Fibroblast of skin of right biceps (primary cell): Measurements from ENCODE around the gene ERAS.

Experiments used
- DNase-seq: peaks from one replicate; pipeline ENCODE4 v3.0.0-alpha.2; 2013

The ERAS gene, protein sequence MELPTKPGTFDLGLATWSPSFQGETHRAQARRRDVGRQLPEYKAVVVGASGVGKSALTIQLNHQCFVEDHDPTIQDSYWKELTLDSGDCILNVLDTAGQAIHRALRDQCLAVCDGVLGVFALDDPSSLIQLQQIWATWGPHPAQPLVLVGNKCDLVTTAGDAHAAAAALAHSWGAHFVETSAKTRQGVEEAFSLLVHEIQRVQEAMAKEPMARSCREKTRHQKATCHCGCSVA

DNA sequence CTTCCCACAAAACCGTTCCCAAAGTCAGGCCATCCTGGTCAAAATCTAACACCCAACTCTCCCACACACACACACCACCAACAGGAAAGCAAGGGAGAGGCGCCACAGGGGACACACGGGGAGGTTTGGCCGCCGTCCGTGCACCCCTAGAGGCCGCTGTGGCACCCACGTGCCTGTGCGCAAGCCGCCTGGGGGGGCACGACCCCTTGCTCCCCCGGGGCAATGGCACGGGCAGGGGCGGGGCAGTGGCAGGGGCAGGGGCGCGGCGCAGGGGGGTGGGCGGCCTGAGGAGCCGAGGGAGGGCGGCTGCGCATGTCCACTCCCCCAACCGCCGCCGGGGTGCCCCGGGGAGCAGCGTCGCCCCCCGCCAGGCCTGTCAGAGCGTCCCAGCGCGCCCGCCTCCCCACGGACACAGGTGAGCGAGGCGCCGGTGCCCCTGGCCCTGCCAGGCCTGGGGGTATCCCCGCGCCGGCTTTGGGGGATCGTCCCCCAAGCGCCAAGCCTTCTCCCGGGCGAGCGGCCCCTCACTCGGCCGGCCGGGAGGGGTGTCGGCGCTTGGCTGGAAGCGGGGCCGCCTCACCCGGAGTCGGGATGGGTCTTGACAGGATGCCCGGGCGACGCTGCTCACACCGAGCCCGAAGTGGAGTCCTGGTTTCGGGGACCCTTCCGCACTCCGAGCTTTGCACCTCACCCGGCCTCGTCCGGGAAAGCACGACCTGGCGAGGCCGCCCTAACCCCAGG is at the start of gene ERAS:
Gene ERAS, plus strand, starts transcription at position 379 of the 741 bp plus-strand sequence. CDS start 2,611 bp downstream, outside the sequence.
- DNase-seq, result no peak

DNA sequence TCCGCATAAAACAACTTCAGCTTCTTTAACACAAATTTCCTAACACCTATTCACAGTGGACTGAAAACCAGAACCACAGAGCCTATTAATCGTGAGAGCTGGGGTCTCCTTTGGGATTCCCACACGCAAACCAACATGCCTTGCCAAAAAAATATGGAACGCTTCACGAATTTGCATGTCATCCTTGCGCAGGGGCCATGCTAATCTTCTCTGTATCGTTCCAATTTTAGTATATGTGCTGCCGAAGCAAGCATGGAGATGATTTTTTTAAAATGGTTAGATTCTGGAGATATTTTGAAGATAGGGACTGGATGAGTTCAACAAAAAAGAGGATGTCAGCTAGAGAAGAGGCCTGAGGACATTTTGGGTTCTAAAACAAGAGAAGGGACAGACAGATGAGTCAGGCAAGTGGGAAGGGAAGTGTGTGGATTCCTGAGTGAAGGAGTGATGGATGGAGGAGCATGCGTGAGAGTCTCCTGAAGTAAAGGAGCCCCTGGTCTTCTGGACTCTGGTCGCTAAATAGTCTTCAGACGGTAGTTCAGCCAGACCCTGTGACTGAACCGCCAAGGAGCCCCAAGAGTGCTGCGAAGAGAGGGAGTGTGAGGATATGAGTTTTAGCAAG is 49.4 kb upstream of the ERAS start:
- DNase-seq, result no peak

DNA sequence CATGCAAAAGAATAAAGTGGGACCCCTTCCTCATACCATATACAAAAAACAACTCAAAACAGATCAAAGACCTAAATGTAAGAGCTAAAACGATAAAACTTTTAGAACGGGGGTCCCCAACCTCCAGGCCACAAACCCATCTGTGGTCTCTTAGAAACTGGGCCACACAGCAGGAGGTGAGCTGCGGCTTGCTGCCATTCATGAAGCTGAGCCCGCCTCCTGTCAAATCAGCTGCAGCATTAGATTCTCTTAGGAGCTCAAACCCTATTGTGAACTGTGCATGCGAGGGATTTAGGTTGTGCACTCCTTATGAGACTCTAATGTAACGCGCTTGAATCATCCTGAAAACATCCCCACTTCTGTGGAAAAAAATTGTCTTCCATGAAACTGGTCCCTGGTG is 46.9 kb upstream of the ERAS start:
- no peak for DNase-seq

DNA sequence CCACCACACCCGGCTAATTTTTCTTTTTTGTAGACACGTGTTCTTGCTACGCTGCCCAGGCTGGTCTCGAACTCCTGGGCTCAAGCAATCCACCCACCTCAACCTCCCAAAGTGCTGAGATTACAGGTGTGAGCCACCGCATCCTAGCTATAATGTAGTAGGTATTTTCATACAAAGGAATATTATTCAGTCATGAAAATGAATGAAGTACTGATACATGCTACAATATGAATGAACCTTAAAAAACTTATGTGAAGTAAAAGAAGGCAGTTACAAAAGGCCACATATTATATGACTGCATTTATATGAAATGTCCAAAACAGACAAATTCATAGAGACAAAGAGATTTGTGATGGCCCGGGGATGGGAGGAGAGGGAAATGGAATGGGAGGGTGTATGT is 44.6 kb upstream of the ERAS start:
- no peak for DNase-seq

DNA sequence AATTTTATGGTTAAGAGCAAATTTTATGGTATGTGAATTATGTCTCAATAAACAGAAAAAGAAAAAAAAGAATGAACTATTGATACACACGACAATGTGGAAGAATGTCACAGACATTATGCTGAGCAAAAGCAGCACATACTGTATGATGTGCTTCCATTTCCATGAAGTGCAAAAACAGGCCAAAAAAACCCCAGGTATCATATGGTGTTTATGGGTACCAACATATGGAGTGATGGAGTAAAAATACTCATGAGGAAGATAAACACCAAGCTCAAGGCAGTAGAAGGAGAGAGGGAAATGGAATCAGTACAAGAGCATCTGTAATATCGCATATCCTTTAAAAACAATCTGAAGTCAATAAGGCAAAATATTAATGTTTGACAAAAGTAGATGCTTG is 44.1 kb upstream of the ERAS start:
- no peak for DNase-seq

DNA sequence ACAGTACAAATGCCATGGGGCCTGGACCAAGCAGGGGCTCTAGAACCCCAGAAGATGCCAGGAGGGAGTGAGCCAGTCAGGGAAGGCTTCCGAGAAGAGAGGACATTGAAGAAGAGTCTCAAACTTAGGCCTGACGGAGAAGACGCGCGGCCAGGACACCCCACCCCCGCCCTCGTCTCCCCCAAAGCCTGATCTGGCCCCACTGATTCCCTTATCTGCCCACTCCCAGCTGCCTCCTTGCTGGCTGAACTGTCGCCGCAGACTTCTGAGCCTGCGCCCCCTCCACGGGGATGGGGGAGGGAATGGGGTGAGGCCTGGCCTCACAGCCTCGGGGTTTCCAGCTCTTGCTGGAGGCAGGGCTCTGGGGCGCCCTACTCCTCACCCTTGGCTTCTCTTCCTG is 43.5 kb upstream of the ERAS start:
- DNase-seq, result no peak

DNA sequence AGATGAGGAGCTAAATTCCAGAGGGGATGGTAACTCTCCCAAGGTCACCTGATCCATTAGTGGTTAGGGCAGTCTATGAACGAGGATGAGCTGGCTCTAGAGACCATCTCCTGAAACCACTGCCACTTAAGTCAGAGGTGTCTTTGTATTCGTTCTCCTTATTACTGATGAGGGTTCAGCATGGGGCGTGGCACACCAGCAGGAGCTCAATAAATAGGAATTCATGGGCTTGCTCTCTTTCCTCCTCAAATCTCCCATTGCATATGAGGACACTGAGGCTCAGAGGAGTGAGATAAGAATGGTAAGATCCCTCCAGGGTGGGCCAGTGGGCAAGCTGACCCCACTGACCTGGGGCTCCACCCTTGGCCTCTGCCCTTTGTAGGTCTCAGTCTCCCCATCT is 41.6 kb upstream of the ERAS start:
- no peak for DNase-seq

DNA sequence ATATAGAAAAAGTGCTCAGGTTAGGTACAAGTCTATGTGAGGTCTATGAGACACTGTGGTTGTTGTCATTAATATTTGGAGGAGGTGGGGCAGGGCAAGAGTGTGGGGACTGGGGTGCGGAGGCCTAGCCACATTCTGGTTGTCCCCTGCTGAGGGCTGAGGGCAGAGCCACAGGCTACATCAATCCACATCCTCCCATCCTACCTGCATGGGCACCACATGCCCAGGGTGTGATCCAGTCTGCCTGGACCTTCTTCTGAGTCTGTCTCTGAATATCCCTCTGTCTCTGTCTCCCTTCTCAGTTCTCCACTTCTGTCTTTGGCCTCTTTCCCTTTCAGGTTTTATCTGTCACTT is 41.1 kb upstream of the ERAS start:
- DNase-seq, result no peak

DNA sequence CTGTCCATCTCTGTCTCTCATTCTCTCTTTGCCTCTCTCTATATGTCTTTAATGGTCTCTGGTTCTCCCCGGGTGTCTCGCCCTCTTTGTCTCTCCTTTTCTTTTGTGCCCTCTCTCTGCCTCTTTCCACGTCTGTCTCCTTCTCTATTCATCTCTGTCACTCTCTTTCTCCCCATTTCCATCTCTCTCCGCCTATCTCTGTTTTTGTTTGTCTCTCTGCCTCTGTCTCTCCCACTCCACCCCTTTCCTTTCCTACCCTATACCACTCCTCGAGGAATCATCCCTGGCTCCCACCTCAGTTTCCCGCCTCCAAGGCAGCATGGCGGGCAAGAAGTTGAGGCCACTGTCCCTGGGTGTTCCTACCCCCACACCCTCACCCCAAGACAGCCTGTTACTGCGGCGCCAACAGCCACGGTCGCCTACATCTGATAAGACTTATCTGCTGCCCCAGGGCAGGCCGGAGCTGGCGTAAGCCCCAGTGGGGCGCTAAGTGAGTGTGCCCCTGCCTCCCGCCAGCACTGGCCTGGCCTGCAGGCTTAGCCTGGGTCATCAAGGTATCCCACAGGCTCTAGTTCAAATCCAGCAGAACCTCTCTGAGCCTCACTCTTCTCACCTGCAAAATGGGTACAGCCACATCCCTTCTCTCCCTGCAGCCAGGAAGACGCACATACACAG is 40.6 kb upstream of the ERAS start:
- no peak for DNase-seq

DNA sequence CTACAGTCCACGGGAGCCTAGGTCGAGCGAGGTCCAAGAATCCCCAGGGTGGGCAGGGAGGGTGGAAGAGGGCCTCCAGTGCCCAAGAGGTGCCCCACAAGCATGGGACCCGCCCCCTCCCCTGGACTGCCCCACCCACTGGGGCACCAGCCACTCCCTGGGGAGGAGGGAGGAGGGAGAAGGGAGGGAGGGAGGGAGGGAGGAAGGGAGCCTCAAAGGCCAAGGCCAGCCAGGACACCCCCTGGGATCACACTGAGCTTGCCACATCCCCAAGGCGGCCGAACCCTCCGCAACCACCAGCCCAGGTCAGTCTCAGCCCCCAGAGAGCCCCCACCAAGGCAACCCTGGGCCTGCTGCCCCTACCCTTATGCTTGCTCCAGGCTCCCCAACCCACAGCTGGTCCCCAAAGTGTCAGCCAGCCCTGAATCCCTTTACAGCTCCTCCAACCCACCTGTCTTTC is 39.9 kb upstream of the ERAS start, which contains the start of gene GATA1:
Gene GATA1, plus strand, starts transcription at position 250 of the 460 bp plus-strand sequence. CDS start 4,520 bp downstream, outside the sequence.
- no peak for DNase-seq

DNA sequence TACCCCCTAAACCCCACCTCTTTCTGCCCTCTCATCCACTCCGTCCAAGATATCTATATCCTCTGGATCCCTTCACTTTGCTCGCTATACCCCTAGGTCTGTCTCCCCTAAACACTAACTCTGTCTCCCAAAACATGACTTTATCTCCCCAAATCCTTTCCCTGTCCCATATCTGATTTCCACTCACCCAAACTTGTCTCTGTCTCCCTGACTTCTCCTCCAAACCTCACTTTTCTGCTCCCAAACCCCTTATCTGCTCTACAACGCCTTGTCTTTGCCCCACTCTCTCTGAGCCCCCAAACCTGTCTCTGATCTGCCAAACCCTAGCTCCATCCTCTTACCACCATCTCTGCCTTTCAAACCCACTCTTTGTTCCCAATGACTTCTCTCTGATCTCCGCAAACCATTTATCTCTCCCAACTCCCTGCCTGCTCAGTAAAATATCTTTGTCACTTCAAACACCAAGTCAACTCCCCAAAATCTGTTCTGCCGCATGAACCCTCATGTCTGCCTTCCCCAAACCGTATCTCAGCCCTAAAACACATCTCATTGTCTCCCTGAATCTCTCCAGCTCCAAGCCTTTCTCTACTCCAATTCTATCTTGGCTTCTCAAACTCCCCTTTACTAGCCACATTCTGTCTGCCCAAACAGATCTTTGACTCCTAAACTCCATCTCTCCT is 39.3 kb upstream of the ERAS start:
- no peak for DNase-seq

DNA sequence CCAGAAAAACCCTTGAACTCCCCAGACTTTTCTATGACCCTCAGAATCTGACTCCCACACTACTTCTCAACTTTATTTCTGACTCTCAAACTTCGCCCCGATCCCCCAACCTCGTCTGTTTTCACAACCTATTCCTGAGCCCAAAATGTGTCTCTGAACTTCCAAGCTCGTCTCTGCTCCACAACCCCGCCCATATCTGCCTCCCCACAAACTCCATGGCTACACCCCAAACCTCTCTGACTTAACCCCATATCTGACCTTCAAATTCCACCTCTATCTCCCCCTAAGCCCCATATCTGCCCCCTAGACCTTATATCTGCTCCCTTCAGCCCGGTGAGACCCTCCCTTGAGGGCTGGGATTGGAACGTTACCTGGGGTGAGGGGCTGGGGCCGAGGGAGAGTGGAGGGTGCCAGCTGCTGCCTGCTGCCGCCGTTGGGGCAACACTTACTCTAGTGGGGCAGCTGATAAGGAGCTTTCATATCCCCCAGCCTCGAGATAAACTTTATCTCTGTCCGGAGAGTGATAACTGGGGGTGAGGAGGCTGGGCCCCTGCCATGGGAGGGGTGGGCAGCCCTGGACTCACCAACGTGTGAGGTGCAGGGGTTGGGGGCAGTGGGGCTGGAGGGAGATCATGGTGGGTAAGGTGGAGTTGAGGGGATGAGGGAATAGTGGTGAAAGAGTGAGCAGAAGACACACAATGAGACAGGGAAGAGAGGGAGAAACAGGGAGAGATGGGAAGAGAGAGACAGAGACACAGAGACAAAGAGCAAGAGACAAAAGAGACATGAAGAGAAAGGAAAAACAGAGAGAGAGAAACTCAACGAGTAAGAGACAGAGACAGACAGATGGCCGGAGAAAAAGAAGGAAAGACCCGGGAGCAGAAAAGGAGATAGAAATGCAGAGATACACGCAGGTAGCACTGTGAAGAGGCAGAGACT is 38.5 kb upstream of the ERAS start:
- DNase-seq, result no peak

DNA sequence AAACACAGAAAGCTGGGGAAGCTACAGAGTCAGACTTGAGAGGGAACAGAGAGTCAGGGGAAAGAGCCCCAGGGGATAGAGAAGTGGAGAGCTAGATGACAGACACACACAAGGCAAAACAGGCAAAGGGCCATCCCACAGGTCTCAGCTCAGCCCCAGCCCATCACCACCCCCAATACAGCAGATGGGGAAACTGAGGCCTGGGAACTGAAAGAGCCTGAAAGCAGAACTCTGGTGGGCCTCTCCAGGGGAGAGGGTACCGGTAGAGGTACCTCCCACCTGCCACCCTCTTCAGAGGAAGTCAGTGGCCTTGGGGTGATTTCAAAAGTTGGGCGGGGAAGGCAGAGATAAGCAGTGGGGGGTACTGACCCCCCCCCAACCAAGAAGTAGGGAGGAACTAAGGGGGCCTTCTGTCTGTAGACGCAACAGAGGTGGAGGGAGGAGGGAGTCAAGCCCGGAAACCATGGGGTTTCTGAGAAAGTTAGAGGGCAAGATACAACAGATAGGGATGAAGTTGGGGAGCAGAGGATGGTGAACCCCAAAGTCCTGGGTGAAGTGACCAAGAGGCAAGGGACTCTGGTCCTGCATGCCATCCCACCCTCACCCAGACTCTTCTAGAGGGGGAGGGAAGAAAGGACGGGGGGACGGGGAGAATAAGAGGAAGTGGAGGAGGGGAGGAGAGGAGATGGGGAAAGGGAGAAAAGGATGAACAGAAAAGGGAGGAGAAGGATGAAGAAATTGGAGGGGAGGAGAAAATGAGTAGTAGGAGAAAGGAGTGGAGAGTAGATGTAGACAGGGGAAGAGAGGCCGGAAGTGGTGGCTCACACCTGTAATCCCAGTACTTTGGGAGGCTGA is 36.7 kb upstream of the ERAS start:
- no peak for DNase-seq

DNA sequence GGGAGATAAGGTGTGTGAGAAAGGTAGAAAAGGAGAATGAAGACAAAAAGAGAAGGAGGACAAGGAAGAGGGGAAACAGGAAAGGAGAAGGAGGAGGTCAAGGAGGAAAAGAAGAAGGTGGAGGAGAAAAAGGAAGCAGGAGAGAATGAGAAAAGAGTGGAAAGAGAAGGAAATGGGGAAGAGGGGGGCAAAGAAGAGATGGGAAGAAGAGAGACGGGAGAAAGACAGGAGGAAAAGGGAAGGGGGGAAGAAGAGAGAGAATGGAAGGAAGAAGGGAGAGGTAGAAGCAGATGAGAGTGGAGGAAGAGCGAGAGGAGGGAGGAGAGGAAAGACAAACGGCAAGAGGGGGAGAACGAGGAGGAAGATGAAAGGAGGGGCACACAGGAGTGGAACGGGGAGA is 35.8 kb upstream of the ERAS start:
- DNase-seq, result no peak

DNA sequence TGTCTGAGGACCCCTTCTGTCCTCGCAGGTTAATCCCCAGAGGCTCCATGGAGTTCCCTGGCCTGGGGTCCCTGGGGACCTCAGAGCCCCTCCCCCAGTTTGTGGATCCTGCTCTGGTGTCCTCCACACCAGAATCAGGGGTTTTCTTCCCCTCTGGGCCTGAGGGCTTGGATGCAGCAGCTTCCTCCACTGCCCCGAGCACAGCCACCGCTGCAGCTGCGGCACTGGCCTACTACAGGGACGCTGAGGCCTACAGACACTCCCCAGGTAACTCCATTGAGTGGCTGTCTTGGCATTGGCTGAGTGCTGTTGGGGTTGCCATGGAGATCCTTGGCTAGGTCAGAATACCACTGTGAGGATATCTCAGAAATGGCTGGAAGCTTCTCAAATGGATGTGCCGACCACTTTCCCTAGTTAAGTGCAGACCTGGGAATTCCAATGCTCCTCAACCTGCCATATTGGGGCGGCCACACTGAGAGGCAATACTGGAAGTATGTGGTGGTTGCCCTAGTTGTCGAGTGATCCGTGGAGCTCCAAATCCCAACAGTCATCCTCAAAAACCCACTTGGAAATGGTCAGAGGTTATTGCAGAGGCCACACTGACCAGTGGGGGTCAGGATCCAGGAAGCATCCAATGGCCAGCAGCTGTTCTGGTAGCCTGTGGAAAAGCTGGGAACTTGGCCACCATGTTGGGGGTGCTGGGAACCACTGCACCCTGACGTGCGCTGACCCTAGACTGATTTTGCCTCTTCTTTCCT is 35.1 kb upstream of the ERAS start:
- no peak for DNase-seq

DNA sequence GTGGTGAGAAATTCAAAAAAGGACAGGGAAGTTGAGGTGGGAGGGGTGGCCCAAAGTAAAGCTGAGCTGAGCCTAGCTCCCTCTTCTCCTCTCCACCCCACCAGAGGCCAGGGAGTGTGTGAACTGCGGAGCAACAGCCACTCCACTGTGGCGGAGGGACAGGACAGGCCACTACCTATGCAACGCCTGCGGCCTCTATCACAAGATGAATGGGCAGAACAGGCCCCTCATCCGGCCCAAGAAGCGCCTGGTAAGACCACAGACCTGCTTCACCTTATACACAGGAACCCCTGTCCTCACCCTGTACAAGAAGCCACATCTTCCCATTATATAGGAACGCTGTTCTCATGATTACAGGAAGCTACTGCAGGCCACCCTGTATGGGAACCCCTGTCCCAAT is 34.1 kb upstream of the ERAS start:
- no peak for DNase-seq

DNA sequence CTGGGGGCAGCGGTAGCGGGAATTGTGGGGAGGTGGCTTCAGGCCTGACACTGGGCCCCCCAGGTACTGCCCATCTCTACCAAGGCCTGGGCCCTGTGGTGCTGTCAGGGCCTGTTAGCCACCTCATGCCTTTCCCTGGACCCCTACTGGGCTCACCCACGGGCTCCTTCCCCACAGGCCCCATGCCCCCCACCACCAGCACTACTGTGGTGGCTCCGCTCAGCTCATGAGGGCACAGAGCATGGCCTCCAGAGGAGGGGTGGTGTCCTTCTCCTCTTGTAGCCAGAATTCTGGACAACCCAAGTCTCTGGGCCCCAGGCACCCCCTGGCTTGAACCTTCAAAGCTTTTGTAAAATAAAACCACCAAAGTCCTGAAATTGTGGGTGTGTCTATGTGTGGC is 32.4 kb upstream of the ERAS start:
- DNase-seq, result no peak

DNA sequence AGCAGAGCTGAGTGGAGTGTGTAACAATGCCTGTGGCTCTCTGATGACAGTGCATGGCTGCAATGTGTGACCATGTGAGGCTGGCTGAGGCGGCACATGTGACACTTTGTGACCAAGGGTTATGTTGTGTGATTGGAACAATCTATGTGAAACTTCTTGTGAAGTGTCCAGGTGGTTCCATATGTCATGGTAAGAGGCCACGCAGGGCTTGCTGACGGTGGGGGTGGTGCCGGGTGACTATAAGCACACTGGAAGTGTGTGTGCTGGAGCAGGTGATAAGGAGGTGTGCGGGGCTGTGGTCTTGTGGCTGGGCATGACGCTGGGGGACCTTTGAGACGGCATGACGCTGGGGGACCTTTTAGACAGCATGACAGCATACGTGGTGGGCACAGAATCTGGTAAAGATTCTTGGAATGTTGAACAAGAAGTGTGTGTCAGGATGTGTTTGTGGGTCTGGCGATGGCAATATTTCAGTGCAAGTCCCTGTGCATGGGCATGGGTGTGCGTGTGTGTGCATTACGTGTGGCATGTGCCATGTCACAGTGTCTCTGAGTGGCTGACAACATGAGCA is 31.9 kb upstream of the ERAS start:
- DNase-seq, result no peak

DNA sequence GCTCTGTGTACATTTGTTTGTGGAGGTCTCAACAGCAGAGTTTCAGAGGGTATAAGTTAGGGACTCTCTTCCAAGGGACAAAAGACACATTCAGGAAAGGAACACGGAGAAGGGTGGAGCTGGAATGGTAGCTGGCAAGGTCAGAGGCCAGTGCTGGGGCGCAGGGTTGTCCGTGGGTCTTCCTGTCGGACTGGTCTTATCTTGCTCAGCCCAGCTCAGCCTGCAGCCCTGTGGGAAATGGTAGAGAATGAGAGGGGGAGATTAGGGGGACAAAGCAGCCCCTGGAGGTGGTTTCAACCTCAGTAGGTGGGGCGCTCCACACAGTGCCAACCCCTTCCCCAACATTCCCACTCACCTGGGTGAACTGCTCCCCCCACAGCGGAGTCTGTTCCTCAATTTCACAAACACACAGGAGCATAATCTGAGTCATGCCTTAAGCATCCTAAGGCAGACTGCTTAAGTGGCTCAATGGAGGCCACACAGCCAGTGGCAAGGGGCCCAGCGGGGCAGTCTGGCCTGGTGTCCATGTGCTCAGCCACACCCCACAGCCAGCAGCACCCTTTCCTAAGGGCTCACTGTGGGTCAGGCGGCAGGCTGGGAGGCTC is 31.3 kb upstream of the ERAS start:
- peak; percentile 47 for DNase-seq
